Heart left ventricle (tissue), 16 donors: ENCODE results near the gene ZNF860. TPM values are rescaled to one million over a fixed set of nuclear protein-coding genes. Genes with fewer than 3 reads are reported as not detected.

Experiments
- ATAC-seq, 4 donors: fragments of 200-7000 bp; cut with Tn5 transposase; one replicate each; pipeline ENCODE4 v1.9.1; 2020 to 2022; ENCODE audit warnings: moderate library complexity in 4 of 4, mild to moderate bottlenecking in 3 of 4, moderate number of reproducible peaks in 1 of 4
- DNase-seq, 5 donors: peaks; one replicate each; pipeline ENCODE4 v3.0.0-alpha.2; 2020
- H3K27ac ChIP-seq, 12 donors: fragments of 200-600 bp; sonication (generic) in 4 of 12; one replicate each; pipeline versions ENCODE4 v1.5.0 to v1.8.0; 2016 to 2022; ENCODE audit warnings: mild to moderate bottlenecking in 2 of 12
- H3K27me3 ChIP-seq, 9 donors: fragments of 200-600 bp; sonication (generic) in 2 of 9; one replicate each; pipeline versions ENCODE4 v1.5.1 to v1.8.0; 2016 to 2022; ENCODE audit warnings: mild to moderate bottlenecking in 3 of 9
- H3K36me3 ChIP-seq, 9 donors: fragments of 200-600 bp; sonication (generic) in 2 of 9; one replicate each; pipeline versions ENCODE4 v1.5.0 to v1.8.0; 2018 to 2022; ENCODE audit warnings: mild to moderate bottlenecking in 2 of 9
- H3K4me1 ChIP-seq, 12 donors: fragments of 200-600 bp; sonication (generic) in 4 of 12; one replicate each; pipeline versions ENCODE4 v1.5.0 to v1.8.0; 2016 to 2022; ENCODE audit warnings: mild to moderate bottlenecking in 3 of 12
- H3K4me3 ChIP-seq, 12 donors: fragments of 200-600 bp; sonication (generic) in 4 of 12; one replicate each; pipeline versions ENCODE4 v1.5.0 to v1.8.0; 2017 to 2022; ENCODE audit warnings: mild to moderate bottlenecking in 9 of 12, moderate library complexity in 4 of 12
- H3K9me3 ChIP-seq, 12 donors: fragments of 200-600 bp; sonication (generic) in 4 of 12; one replicate each; pipeline versions ENCODE4 v1.5.0 to v1.8.0; 2016 to 2022; ENCODE audit warnings: mild to moderate bottlenecking in 1 of 12
- CTCF ChIP-seq, 12 donors: fragments of 200-600 bp; sonication (generic) in 4 of 12; IDR thresholded peaks; one replicate each; pipeline versions ENCODE4 v1.5.0 to v1.8.0; 2018 to 2022; ENCODE audit warnings: antibody characterized with exemption in 12 of 12, mild to moderate bottlenecking in 5 of 12
- POLR2A ChIP-seq, 2 donors: fragments of 450-650 bp; IDR thresholded peaks; one replicate each; pipeline ENCODE4 v1.6.1; 2017; ENCODE audit warnings: antibody characterized with exemption in 2 of 2, mild to moderate bottlenecking in 2 of 2, moderate library complexity in 2 of 2
- WGBS, 4 donors: extraction: QIAGEN DNeasy Blood & Tissue Kit in 2 of 4; methylation state at CpG; one replicate each; pipeline versions ENCODE4 v1.1.5 to v1.1.7; 2013 to 2018; 5-methylcytosine and 5-hydroxymethylcytosine counted together
- intact Hi-C, 10 donors: fragments of 100-400 bp; cut with DNase I; formaldehyde crosslinking; loops; one replicate each; pipeline versions ENCODE4 v1.11.1 to v1.14.2; 2022
- polyA plus RNA-seq, 2 donors: library from polyadenylated mRNA; stranded (reverse); fragments of 200-250 nt; gene quantifications; one replicate each; pipeline ENCODE4 v1.2.3, GENCODE V29; 2013
- total RNA-seq, 9 donors: library from RNA; depleted of rRNA in 2 of 9; stranded (reverse); fragments of >200 nt in 2 of 9; fragmentation: NEBNext Ultra II Directional in 3 of 9; extraction: Animal tissue kit (Norgen Biotek cat#: 25700) in 3 of 9; gene quantifications; one replicate each; pipeline versions ENCODE4 v1.1.0 to v1.2.4, GENCODE V29; 2016 to 2023
- donor health status: ischemic (EF 13 %, LVEDD 7.1; RV severe dilation, severe dysfunction).
- donor health status: healthy with polysubstance abuse.
- donor health status: DM: no; HTN: yes; CAD: no.
- donor health status: DM: no; HTN: no; CAD: no.
- donor health status: ischemic (EF 25% LVEDD 6.9; RV normal size, moderate dysfunction).
- donor health status: ischemic (EF 25% LVEDD 5.7; RV mildly dilated, moderate dysfunction).
- donor health status: healthy.
- donor health status: DM: yes; HTN: yes; CAD: no.
- donor health status: ischemic (EF 35%, LVEDD 5.7; RV mildly dilated, moderate dysfunction).
- donor health status: nonischemic (EF 11% LVEDD 7.7; RV severe dilation, severe dysfunction).
- donor health status: DM: yes; HTN: yes; CAD: no.
- donor health status: PGD.
- donor health status: ischemic (EF 29% LVEDD 5.4; RV normal size, mild dysfunction).
- donor health status: nonischemic (EF 23%, LVEDD 6.1; RV moderate dilation, normal function).

The ZNF860 gene
- total and polyA plus RNA-seq, 11 donors: 0.08 to 0.53 (median 0.14) TPM; not detected in 4

- Histone ChIP-seq H3K9me3 (no peaks in the 10 kb centered on the region), H3K36me3 (no peaks in the 10 kb centered on the region), H3K27me3 (no peaks in the 10 kb centered on the region), H3K27ac (peak overlapping the region in 5 of 12 donors; percentile 28 to 84 (median 47)), H3K4me3 (no peak overlapping the region), H3K4me1 (peaks cover 0 to 23% (median 4%) of the 10 kb centered on the region in 12 donors)
- DNase-seq (no peak), ATAC-seq (no peak)
- intact Hi-C loops: no loop called here
- TF ChIP-seq CTCF (IDR thresholded peaks at IDR 0.05) (no peak), POLR2A (IDR thresholded peaks at IDR 0.05) (no peak)
- WGBS, 4 donors: 86 to 94% (median 92%) methylated on average over 2 of the region's 2 CpGs
Observed at GRCh38 chr3:31967592-31967991, 14.0 kb upstream of the ZNF860 start.

- DNase-seq (no peak), ATAC-seq (peak in 2 of 4 donors; percentile 39 to 74)
- H3K27me3 ChIP-seq: no peaks in the 10 kb centered on the region
- WGBS, 4 donors: 59 to 80% (median 66%) methylated on average over 2 of the region's 2 CpGs
- H3K36me3 ChIP-seq: no peaks in the 10 kb centered on the region
- intact Hi-C loops: no loop called here
- no peaks in the 10 kb centered on the region for H3K9me3 ChIP-seq
- peaks cover 0 to 23% (median 6%) of the 10 kb centered on the region in 12 donors for H3K4me1 ChIP-seq
- H3K4me3 ChIP-seq: no peak overlapping the region
- H3K27ac ChIP-seq: peak overlapping the region in 11 of 12 donors; percentile 8 to 84 (median 47)
- TF ChIP-seq CTCF (IDR thresholded peaks at IDR 0.05) (no peak), POLR2A (IDR thresholded peaks at IDR 0.05) (no peak)
Observed at GRCh38 chr3:31968369-31968926, 13.1 kb upstream of the ZNF860 start.

- no peak for DNase-seq
- Histone ChIP-seq H3K27me3 (no peaks in the 10 kb centered on the region), H3K36me3 (no peaks in the 10 kb centered on the region), H3K27ac (peak overlapping the region in 11 of 12 donors; percentile 8 to 84 (median 47)), H3K4me1 (peaks cover 0 to 23% (median 6%) of the 10 kb centered on the region in 12 donors), H3K4me3 (no peak overlapping the region), H3K9me3 (no peaks in the 10 kb centered on the region)
- intact Hi-C loops: no loop called here
- 84 to 88% (median 86%) methylated on average over 6 of the region's 6 CpGs for WGBS, 4 donors
- no peak for TF ChIP-seq CTCF (IDR thresholded peaks at IDR 0.05)
- TF ChIP-seq POLR2A (IDR thresholded peaks at IDR 0.05): no peak
- peak in 3 of 4 donors; percentile 81 to 89 (median 88) for ATAC-seq
Observed at GRCh38 chr3:31968927-31969418, 12.6 kb upstream of the ZNF860 start.

GRCh38 chr3:31971607-31972006 is 9.9 kb upstream of the ZNF860 start:
- intact Hi-C loops: no loop called here
- WGBS, 4 donors: 93 to 99% (median 98%) methylated on average over 3 of the region's 3 CpGs

More at GRCh38 chr3:31971607-31972006, 9.9 kb upstream of the ZNF860 start:
- TF ChIP-seq POLR2A (IDR thresholded peaks at IDR 0.05) (no peak), CTCF (IDR thresholded peaks at IDR 0.05) (no peak)
- H3K27ac ChIP-seq: no peak overlapping the region
- H3K4me3 ChIP-seq: no peak overlapping the region
- H3K4me1 ChIP-seq: peaks cover 0 to 26% (median 8%) of the 10 kb centered on the region in 12 donors
- no peaks in the 10 kb centered on the region for H3K9me3 ChIP-seq
- no peaks in the 10 kb centered on the region for H3K36me3 ChIP-seq
- no peak for DNase-seq
- no peaks in the 10 kb centered on the region for H3K27me3 ChIP-seq
- no peak for ATAC-seq
